Mucosa of rectum (tissue), 2 donors: ENCODE results near the gene GPR139.

Experiments
- H3K27ac ChIP-seq, 2 donors: one replicate each; pipeline ENCODE4 v1.7.0; 2013; ENCODE audit warnings: inconsistent platforms in 2 of 2, low read depth in 2 of 2, low read length in 2 of 2
- H3K27me3 ChIP-seq, 2 donors: one replicate each; pipeline ENCODE4 v1.7.0; 2013; ENCODE audit warnings: low read length in 2 of 2; ENCODE audit not compliant: control insufficient read depth in 2 of 2, insufficient read depth in 2 of 2
- H3K36me3 ChIP-seq, 2 donors: one replicate each; pipeline ENCODE4 v1.7.0; 2013; ENCODE audit warnings: low read length in 2 of 2; ENCODE audit not compliant: control insufficient read depth in 2 of 2, insufficient read depth in 2 of 2
- H3K4me1 ChIP-seq, 2 donors: one replicate each; pipeline ENCODE4 v1.7.0; 2013; ENCODE audit warnings: low read length in 2 of 2, mild to moderate bottlenecking in 1 of 2; ENCODE audit not compliant: control insufficient read depth in 2 of 2, insufficient read depth in 2 of 2
- H3K4me3 ChIP-seq, 2 donors: one replicate each; pipeline ENCODE4 v1.7.0; 2013; ENCODE audit warnings: low read length in 2 of 2
- H3K9ac ChIP-seq, 2 donors: one replicate each; pipeline ENCODE4 v1.7.0; 2013; ENCODE audit warnings: low read length in 2 of 2, low read depth in 1 of 2, mild to moderate bottlenecking in 1 of 2
- H3K9me3 ChIP-seq, 2 donors: one replicate each; pipeline ENCODE4 v1.7.0; 2013; ENCODE audit warnings: low read length in 2 of 2; ENCODE audit not compliant: control insufficient read depth in 2 of 2
- donor health status: healthy.
- donor health status: Normal muscosa, but diverticular disease.

GPR139 gene

DNA sequence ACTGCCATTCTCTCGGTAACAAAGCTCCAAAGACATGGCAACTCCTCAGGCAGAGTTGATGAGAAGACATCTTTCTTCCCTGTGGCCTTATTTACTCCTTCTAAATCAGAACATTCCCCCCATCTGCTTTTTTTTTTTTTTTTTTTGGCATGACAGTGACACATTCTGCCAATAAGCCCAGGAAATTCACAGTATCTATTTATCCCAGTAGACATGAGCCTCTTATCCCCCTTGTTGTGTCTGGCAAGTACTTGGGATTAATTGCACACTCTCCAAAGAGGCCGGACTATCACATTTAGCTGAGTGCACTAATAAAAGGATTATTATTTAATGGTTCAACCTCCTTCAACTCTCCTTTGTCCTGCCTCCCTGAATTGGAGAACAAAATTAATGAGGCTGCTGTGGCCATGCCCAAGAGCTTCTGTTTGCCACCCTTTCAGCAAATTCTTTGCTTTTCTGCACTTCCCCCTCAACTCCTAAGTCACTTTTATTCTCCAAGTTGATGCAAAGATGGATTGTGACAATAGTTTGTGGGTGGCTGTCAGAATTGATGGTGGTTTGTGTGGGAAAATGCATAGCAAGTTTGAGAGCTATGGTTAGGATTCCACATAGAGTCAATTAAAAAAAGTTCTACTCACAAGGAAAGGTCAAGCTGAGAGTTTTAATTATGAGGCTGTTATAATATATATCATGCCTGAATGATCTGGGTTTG lies 47.2 kb downstream of the GPR139 start:
- no peak overlapping the region for H3K9ac ChIP-seq
- H3K36me3 ChIP-seq = no peaks in the 10 kb centered on the region
- H3K4me1 ChIP-seq = no peaks in the 10 kb centered on the region
- H3K27me3 ChIP-seq = no peaks in the 10 kb centered on the region
- H3K27ac ChIP-seq = no peak overlapping the region
- H3K9me3 ChIP-seq = no peaks in the 10 kb centered on the region
- H3K4me3 ChIP-seq = no peak overlapping the region

DNA sequence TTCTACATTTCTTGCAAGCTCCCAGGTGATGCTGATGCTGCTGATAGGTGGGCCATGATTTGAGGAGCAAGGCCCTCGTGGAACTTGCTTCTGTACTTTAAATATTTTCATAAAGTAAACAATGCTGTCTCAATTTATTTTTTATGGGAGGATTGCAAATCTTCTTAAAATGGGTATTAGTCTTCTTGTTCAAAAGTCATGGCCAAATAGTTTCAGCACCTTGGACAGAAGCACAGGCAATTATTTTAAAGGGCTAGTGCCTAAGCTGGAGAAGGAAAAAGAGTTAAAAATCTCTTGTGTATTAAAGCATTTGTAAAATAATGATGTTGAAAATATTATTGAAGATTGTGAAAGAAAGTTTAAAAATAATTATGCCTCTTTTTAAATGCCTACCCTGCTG lies 50.5 kb downstream of the GPR139 start:
- Histone ChIP-seq H3K9ac (no peak overlapping the region), H3K27ac (no peak overlapping the region), H3K4me3 (no peak overlapping the region), H3K27me3 (no peaks in the 10 kb centered on the region), H3K36me3 (no peaks in the 10 kb centered on the region), H3K9me3 (no peaks in the 10 kb centered on the region), H3K4me1 (no peaks in the 10 kb centered on the region)

DNA sequence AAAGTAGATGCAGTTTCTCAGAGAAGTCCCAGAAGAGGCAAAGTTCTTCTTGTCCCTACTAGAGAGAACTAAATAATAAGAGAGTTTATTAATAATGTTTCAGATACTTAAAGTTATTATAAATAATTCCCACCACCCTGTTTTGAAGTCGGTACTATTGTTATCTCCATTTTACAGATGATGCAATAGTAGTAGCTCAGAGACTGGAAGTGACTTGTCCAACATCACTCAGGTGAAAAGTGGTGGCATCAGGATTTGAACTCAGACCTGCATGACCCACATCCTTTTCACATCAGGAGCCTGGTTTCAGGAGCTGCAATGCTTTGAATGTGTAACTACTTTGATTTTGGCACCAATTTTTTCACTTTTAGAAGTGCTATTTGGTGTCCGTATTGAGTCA lies 52.7 kb downstream of the GPR139 start:
- H3K4me1 ChIP-seq = no peaks in the 10 kb centered on the region
- no peak overlapping the region for H3K27ac ChIP-seq
- no peaks in the 10 kb centered on the region for H3K36me3 ChIP-seq
- no peaks in the 10 kb centered on the region for H3K27me3 ChIP-seq
- no peak overlapping the region for H3K9ac ChIP-seq
- H3K4me3 ChIP-seq = no peak overlapping the region
- no peaks in the 10 kb centered on the region for H3K9me3 ChIP-seq

GRCh38 chr16:20020083-20020482 lies 53.6 kb downstream of the GPR139 start:
- H3K9ac ChIP-seq = no peak overlapping the region
- no peaks in the 10 kb centered on the region for H3K9me3 ChIP-seq
- no peaks in the 10 kb centered on the region for H3K4me1 ChIP-seq
- H3K27me3 ChIP-seq = no peaks in the 10 kb centered on the region
- H3K4me3 ChIP-seq = no peak overlapping the region
- no peak overlapping the region for H3K27ac ChIP-seq
- no peaks in the 10 kb centered on the region for H3K36me3 ChIP-seq

DNA sequence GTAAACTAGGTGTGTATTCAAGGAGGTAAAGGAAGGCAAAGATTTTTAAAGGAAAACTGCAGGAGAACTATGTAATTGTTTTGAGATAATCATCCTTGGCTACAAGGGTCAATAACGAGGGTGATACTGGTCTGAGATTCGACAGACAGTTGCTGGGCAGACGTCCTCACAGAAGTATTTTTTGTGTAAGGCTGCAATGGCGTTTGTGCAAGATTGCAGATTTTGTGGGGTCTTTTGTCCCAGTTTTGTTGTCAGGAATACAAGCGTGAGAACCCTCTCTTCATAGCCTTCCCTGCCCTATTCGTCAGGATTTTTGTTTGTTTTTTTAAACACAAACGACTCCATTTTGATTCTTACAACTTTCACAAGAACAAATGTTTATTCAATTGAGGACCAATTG lies 57.5 kb downstream of the GPR139 start:
- no peaks in the 10 kb centered on the region for H3K36me3 ChIP-seq
- H3K4me1 ChIP-seq = no peaks in the 10 kb centered on the region
- H3K4me3 ChIP-seq = no peak overlapping the region
- no peaks in the 10 kb centered on the region for H3K9me3 ChIP-seq
- H3K9ac ChIP-seq = no peak overlapping the region
- H3K27me3 ChIP-seq = no peaks in the 10 kb centered on the region
- H3K27ac ChIP-seq = no peak overlapping the region

DNA sequence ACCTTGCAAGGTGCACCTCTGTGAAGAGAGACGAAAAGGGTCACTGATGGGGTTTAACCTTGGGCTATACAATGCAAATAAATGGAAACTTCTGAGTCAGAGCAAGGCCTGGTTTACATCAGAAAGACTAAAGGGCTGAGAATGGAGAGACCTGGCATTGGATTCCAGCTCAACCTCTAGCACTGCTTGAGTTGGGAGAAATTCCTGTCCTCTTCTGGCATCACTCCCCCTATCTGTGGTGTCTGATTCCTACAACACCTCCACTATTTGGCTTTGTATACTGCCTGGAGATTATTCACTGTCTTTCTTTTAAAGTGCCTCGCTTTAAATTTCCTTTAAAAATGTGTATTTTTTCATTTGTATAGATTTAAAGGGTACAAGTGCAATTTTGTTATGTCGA lies 68.8 kb downstream of the GPR139 start:
- peaks cover 0 to 4% of the 10 kb centered on the region in 2 donors for H3K4me1 ChIP-seq
- H3K9me3 ChIP-seq = no peaks in the 10 kb centered on the region

DNA sequence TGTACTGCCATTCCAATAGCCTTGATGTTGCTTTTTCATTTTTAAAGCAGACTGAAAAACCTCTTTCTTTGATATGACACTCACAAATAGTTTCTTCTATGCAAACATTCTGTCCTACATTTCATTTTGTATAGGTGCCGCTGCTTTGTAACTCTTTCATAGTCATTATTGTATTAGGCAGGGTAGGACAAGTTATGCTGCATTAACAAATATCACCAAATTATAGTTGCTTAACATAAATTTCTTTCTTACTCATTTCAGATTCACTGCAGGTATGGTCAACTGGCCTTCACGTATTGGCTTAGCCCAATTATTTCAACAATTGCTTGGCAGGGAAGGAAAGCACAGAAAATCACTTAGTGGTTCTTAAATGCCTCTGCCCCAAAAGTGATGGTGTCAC lies 70.8 kb downstream of the GPR139 start:
- H3K36me3 ChIP-seq = no peaks in the 10 kb centered on the region
- no peak overlapping the region for H3K9ac ChIP-seq
- H3K4me1 ChIP-seq = peaks cover 0 to 4% of the 10 kb centered on the region in 2 donors
- H3K27ac ChIP-seq = no peak overlapping the region
- H3K9me3 ChIP-seq = no peaks in the 10 kb centered on the region
- no peaks in the 10 kb centered on the region for H3K27me3 ChIP-seq
- no peak overlapping the region for H3K4me3 ChIP-seq

More for the DNA sequence above, 68.8 kb downstream of the GPR139 start:
- H3K4me3 ChIP-seq = no peak overlapping the region
- no peaks in the 10 kb centered on the region for H3K27me3 ChIP-seq
- H3K36me3 ChIP-seq = no peaks in the 10 kb centered on the region
- H3K27ac ChIP-seq = no peak overlapping the region
- H3K9ac ChIP-seq = no peak overlapping the region

DNA sequence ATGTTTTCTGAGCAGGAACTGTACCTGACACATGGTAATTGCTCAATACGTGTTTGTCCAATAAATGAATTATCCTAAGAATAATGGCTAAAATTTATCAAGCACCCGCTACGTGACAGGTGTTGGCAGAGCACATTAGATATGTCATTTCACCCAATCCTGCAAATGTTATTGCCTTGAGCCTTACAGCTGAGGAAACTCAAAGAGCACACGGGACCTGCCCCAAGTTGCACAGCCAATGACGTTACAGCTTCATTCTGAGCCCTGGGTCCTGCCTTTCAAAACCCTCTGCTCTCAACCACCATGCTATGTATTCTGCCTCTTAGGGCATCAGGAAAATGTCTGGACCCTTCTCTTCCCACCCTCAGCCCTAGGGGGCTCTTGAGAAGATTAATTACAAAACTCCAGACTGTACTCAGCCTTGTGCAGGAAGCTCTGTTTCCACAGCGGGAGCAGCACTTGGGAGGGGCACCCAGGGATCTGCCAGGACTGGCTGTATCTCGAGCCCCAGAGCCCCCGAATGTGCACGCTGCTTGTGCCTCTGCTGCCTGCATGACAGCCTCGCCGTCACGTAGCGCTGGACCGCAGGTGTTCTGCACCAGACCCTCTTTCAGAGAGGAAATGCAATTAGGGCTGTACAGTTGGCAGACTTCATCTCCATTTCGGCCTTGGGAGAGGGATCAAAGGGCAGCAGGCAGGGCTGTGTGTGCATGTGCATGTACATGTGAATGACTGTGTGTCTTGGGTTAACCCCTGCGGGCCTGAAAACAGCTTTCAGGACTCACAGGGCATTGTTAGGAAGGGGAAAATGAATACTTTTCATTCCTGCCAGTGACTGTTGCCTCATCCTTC lies 71.6 kb downstream of the GPR139 start:
- H3K36me3 ChIP-seq = no peaks in the 10 kb centered on the region
- no peaks in the 10 kb centered on the region for H3K27me3 ChIP-seq
- peak overlapping the region; percentile 45 to 47 for H3K4me3 ChIP-seq
- no peak overlapping the region for H3K27ac ChIP-seq
- no peaks in the 10 kb centered on the region for H3K9me3 ChIP-seq
- H3K9ac ChIP-seq = no peak overlapping the region
- H3K4me1 ChIP-seq = peaks cover 0 to 4% of the 10 kb centered on the region in 2 donors

- no peaks in the 10 kb centered on the region for H3K36me3 ChIP-seq
- no peaks in the 10 kb centered on the region for H3K27me3 ChIP-seq
- no peak overlapping the region for H3K4me3 ChIP-seq
- no peak overlapping the region for H3K9ac ChIP-seq
- H3K27ac ChIP-seq = no peak overlapping the region
- H3K4me1 ChIP-seq = peaks cover 0 to 4% of the 10 kb centered on the region in 2 donors
- H3K9me3 ChIP-seq = no peaks in the 10 kb centered on the region
Measured at GRCh38 chr16:19997734-19998133, 76.0 kb downstream of the GPR139 start.

- H3K4me1 ChIP-seq = peaks cover 0 to 2% of the 10 kb centered on the region in 2 donors
- H3K9me3 ChIP-seq = no peaks in the 10 kb centered on the region
- no peaks in the 10 kb centered on the region for H3K27me3 ChIP-seq
- no peak overlapping the region for H3K4me3 ChIP-seq
- H3K9ac ChIP-seq = no peak overlapping the region
- H3K27ac ChIP-seq = no peak overlapping the region
- H3K36me3 ChIP-seq = no peaks in the 10 kb centered on the region
Measured at GRCh38 chr16:19997264-19997663, 76.4 kb downstream of the GPR139 start.
